Neural cell (in vitro differentiated cells): ENCODE results near the gene POLN. TPM values are rescaled to one million over a fixed set of nuclear protein-coding genes. Genes with fewer than 3 reads are reported as not detected.

Source experiments
- H2AFZ ChIP-seq: fragments of 200-600, 300-800 bp; sonication (generic), shearing (Covaris generic); 2 replicates; pipeline ENCODE4 v1.6.0; 2014; ENCODE audit warnings: low read depth, mild to moderate bottlenecking, antibody characterized with exemption, low read length, moderate library complexity
- H3F3A ChIP-seq: fragments of 200-600 bp; shearing (Covaris generic); 2 replicates; pipeline ENCODE4 v1.6.1; 2016; ENCODE audit warnings: mild to moderate bottlenecking, moderate library complexity, mixed read lengths, antibody characterized with exemption, low read length; ENCODE audit not compliant: insufficient read depth, poor library complexity, severe bottlenecking
- H3K27ac ChIP-seq: fragments of 200-600, 300-800 bp; sonication (generic), shearing (Covaris generic); 2 replicates; pipeline ENCODE4 v1.5.1; 2014; ENCODE audit warnings: mild to moderate bottlenecking, low read length, moderate library complexity
- H3K27me3 ChIP-seq: fragments of 300-800, 200-600 bp; sonication (generic), shearing (Covaris generic); 2 replicates; pipeline ENCODE4 v1.6.0; 2014; ENCODE audit warnings: mild to moderate bottlenecking, low read depth, low read length, moderate library complexity; ENCODE audit not compliant: insufficient read depth
- H3K36me3 ChIP-seq: fragments of 300-800, 200-600 bp; sonication (generic), shearing (Covaris generic); 2 replicates; pipeline ENCODE4 v1.5.1; 2014; ENCODE audit warnings: mild to moderate bottlenecking, antibody characterized with exemption, low read length, moderate library complexity; ENCODE audit not compliant: insufficient read depth
- H3K4me2 ChIP-seq: fragments of 300-800, 200-600 bp; sonication (generic), shearing (Covaris generic); 2 replicates; pipeline ENCODE4 v1.6.0; 2014; ENCODE audit warnings: mild to moderate bottlenecking, low read length
- H3K4me3 ChIP-seq: fragments of 300-800, 200-600 bp; sonication (generic), shearing (Covaris generic); 2 replicates; pipeline ENCODE4 v1.5.1; 2014; ENCODE audit warnings: mild to moderate bottlenecking, low read length, moderate library complexity
- H3K79me2 ChIP-seq: fragments of 200-600 bp; shearing (Covaris generic); replicated peaks from 2 replicates; pipeline ENCODE4 v1.6.0; 2014; ENCODE audit warnings: mild to moderate bottlenecking, low read length, moderate library complexity; ENCODE audit not compliant: insufficient read depth
- H3K9ac ChIP-seq: fragments of 300-800, 200-600 bp; sonication (generic), shearing (Covaris generic); 2 replicates; pipeline ENCODE4 v1.6.1; 2016; ENCODE audit warnings: mild to moderate bottlenecking, low read length, mixed read lengths
- H3K9me2 ChIP-seq: fragments of 200-600 bp; shearing (Covaris generic); 2 replicates; pipeline ENCODE4 v1.6.1; 2016; ENCODE audit warnings: mild to moderate bottlenecking, low read length, mixed read lengths; ENCODE audit not compliant: insufficient read depth
- H3K9me3 ChIP-seq: fragments of 200-600, 300-800 bp; sonication (generic), shearing (Covaris generic); 2 replicates; pipeline ENCODE4 v1.6.1; 2016; ENCODE audit warnings: mild to moderate bottlenecking, mixed run types, low read length, moderate library complexity, mixed read lengths
- H4K20me1 ChIP-seq: fragments of 200-600 bp; shearing (Covaris generic); 2 replicates; pipeline ENCODE4 v1.6.1; 2016; ENCODE audit warnings: mild to moderate bottlenecking, mixed run types; ENCODE audit not compliant: insufficient read depth
- EP300 ChIP-seq: fragments of 450-650 bp; conservative IDR thresholded peaks from 2 replicates; pipeline ENCODE4 v1.6.1; 2014; ENCODE audit warnings: antibody characterized with exemption, mild to moderate bottlenecking, moderate library complexity; ENCODE audit not compliant: poor library complexity, severe bottlenecking
- EZH2 ChIP-seq: fragments of 200-600, 300-800 bp; shearing (Covaris generic), sonication (generic); IDR thresholded peaks from 2 replicates; pipeline ENCODE4 v1.6.1; 2014; ENCODE audit warnings: antibody characterized with exemption, low read length, borderline replicate concordance, mild to moderate bottlenecking; ENCODE audit not compliant: insufficient read depth, poor library complexity, severe bottlenecking
- MXI1 ChIP-seq: fragments of 450-650 bp; conservative IDR thresholded peaks from 2 replicates; pipeline ENCODE4 v1.6.1; 2014; ENCODE audit warnings: antibody characterized with exemption, mild to moderate bottlenecking; ENCODE audit not compliant: poor library complexity, severe bottlenecking
- POLR2AphosphoS5 ChIP-seq: IDR thresholded peaks from 2 replicates; pipeline ENCODE4 v1.6.1; 2012
- RAD21 ChIP-seq: fragments of 450-650 bp; conservative IDR thresholded peaks from 2 replicates; pipeline ENCODE4 v1.6.1; 2014; ENCODE audit warnings: antibody characterized with exemption, mild to moderate bottlenecking, moderate library complexity
- SMC3 ChIP-seq: fragments of 450-650 bp; conservative IDR thresholded peaks from 2 replicates; pipeline ENCODE4 v1.6.1; 2014; ENCODE audit warnings: antibody characterized with exemption, mild to moderate bottlenecking, moderate library complexity; ENCODE audit not compliant: poor library complexity
- TAF1 ChIP-seq: IDR thresholded peaks from 2 replicates; pipeline ENCODE4 v1.6.1; 2012; ENCODE audit warnings: low read depth
- polyA plus RNA-seq: library from polyadenylated mRNA; depleted of rRNA; stranded (reverse); fragments of >200 nt; gene quantifications from 2 replicates; pipeline ENCODE4 v1.2.3, GENCODE V29; 2014
- TF ChIP-seq, protein P1 (sequence below): fragments of 450-650 bp; IDR thresholded peaks from 2 replicates; pipeline ENCODE4 v1.5.1; 2014; ENCODE audit warnings: antibody characterized with exemption, mild to moderate bottlenecking, moderate library complexity; ENCODE audit not compliant: poor library complexity, severe bottlenecking

Gene POLN
- polyA plus RNA-seq, 1 donor from 2014 or later = 1.1 TPM

DNA sequence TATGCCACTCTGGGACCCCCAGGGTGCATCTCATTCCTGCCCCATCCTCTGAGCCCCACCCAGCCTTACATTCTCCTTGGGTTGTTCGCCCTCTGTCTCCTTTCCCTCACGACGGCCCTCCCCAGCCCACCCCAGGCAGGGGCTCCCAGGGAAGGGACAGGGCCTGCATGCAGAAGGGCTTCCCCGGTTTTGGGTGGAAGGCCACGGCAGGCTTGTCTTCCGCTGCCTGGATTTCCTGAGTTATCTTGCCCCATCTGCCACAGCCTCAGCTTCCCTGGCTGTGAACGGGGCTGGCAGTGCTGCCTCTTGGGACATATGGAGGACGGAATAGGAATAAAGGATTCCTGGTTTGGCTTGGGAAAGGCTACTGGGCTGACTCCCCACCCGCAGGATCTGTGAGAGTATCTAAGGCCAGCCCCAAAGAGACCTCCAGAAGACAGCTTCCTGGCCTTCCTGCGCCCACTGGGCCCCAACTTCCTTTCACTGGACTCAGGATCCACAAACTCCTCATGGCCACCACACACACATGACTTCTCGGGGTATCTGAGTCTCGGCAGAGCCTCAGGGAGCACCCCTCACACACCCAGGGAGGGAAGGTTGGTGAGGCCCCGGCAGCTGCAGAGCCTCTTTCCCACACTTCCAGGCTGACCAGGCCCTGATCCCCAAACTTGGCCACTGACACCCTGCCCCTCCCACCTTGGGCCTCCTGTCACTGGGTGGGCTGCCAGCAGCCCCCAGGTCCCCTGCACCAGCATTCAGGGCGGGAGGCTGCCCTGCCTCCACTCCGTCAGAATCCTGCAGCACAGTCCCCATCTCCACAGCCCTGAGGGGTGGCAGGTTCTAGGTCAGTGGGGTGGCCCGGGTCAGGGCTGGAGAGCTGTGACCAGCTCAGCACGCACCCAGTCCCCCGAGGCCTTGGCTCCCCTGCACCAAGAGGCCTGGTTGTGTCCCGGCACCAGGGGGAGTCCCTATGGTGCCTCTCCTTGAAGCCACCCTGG is 23.5 kb upstream of the POLN start:
- no peak overlapping the region for H3K4me3 ChIP-seq
- H3K79me2 ChIP-seq = peaks cover 12% of the 10 kb centered on the region
- TF ChIP-seq SMC3 (no peak), RAD21 (no peak), MXI1 (no peak), EP300 (no peak), TAF1 (no peak), POLR2AphosphoS5 (no peak), EZH2 (no peak)
- no peak overlapping the region for H3K4me2 ChIP-seq
- peaks cover 6% of the 10 kb centered on the region for H4K20me1 ChIP-seq
- H3K36me3 ChIP-seq = no peaks in the 10 kb centered on the region
- H3K27ac ChIP-seq = no peak overlapping the region
- no peaks in the 10 kb centered on the region for H3K9me3 ChIP-seq
- no peak overlapping the region for H3K9ac ChIP-seq
- no peaks in the 10 kb centered on the region for H3K27me3 ChIP-seq
- no peaks in the 10 kb centered on the region for H3K9me2 ChIP-seq
- H2AFZ ChIP-seq = no peak overlapping the region
- H3F3A ChIP-seq = no peaks in the 10 kb centered on the region

DNA sequence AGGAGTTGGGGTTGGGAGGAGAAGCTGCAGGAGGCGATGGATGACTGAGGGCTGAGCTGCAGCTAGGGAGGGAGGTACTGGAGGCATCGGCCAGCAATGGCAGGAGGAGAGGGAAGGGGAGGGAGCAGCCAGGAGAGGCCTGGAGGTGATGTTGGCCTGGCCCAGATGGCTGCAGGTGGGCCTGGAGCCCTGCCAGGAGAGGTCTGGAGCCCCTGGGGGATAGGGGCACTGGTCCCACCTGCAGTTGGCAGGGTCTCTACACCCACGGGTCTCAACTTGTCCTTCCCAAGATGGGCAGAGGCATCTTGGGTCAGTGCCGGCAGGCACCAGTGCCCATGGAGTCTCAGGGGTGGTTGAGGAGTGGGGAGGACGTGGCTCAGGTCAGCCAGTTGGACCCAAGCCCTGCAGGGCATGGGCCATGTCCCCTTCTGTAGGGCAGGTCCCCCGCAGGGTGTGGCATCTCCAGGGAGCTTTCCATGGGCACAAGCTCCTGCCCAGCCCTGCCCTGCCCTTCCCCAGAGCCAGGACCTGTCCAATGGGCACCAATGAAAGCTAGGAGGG is 22.6 kb upstream of the POLN start:
- Histone ChIP-seq H3K4me3 (no peak overlapping the region), H3K9me3 (no peaks in the 10 kb centered on the region), H3K36me3 (no peaks in the 10 kb centered on the region), H2AFZ (no peak overlapping the region), H3K9ac (no peak overlapping the region), H3K27me3 (no peaks in the 10 kb centered on the region), H3K4me2 (no peak overlapping the region), H3F3A (no peaks in the 10 kb centered on the region), H4K20me1 (peaks cover 14% of the 10 kb centered on the region), H3K27ac (no peak overlapping the region), H3K79me2 (peaks cover 21% of the 10 kb centered on the region), H3K9me2 (no peaks in the 10 kb centered on the region)
- TF ChIP-seq TAF1 = no peak
- no peak for TF ChIP-seq RAD21
- TF ChIP-seq, protein P1, sequence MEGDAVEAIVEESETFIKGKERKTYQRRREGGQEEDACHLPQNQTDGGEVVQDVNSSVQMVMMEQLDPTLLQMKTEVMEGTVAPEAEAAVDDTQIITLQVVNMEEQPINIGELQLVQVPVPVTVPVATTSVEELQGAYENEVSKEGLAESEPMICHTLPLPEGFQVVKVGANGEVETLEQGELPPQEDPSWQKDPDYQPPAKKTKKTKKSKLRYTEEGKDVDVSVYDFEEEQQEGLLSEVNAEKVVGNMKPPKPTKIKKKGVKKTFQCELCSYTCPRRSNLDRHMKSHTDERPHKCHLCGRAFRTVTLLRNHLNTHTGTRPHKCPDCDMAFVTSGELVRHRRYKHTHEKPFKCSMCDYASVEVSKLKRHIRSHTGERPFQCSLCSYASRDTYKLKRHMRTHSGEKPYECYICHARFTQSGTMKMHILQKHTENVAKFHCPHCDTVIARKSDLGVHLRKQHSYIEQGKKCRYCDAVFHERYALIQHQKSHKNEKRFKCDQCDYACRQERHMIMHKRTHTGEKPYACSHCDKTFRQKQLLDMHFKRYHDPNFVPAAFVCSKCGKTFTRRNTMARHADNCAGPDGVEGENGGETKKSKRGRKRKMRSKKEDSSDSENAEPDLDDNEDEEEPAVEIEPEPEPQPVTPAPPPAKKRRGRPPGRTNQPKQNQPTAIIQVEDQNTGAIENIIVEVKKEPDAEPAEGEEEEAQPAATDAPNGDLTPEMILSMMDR = no peak

DNA sequence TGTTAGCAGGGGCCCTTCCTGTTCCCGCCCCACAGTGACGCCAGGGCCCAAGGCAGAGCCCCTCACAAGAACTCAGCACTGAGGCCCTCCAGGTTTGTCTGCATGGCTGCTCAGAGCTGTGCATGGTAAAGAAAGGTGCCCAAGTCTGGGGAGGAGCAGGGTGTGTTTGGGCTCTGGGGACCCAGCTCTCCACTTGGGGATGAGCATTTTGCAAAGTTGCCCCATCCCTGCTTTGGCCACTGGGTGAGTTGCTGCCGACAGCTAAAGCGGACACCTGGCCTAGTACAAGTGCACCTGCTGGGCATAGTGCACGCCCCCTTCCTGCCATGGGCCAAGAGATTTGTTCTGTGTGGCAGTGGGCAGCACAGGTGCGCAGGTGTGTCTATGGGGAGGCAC is 22.0 kb upstream of the POLN start:
- no peak overlapping the region for H3K27ac ChIP-seq
- H3F3A ChIP-seq = no peaks in the 10 kb centered on the region
- no peaks in the 10 kb centered on the region for H3K27me3 ChIP-seq
- H2AFZ ChIP-seq = no peak overlapping the region
- no peaks in the 10 kb centered on the region for H3K9me2 ChIP-seq
- peaks cover 20% of the 10 kb centered on the region for H4K20me1 ChIP-seq
- no peaks in the 10 kb centered on the region for H3K36me3 ChIP-seq
- no peaks in the 10 kb centered on the region for H3K9me3 ChIP-seq
- TF ChIP-seq SMC3 = no peak
- no peak for TF ChIP-seq POLR2AphosphoS5
- TF ChIP-seq EZH2 = no peak
- TF ChIP-seq TAF1 = no peak
- H3K4me3 ChIP-seq = no peak overlapping the region
- H3K4me2 ChIP-seq = no peak overlapping the region
- H3K9ac ChIP-seq = no peak overlapping the region
- H3K79me2 ChIP-seq = peaks cover 27% of the 10 kb centered on the region
